ENCODE measurements around the gene SLC6A15.

SLC6A15 gene

GRCh38 chr12:84912198-84913128, at the start of gene SLC6A15:
TSS of gene SLC6A15 (minus strand) at chr12:84912799. CDS start at chr12:84892120, 20,679 bp downstream.
- H3K4me3 ChIP-seq (IDR thresholded peaks at IDR 0.05; ENCODE audit: insufficient read depth, low read depth, low read length), result peak within 1 kb of the TSS; percentile 61
- no peaks in the 10 kb centered on the region for H3K79me2 ChIP-seq (ENCODE audit: insufficient read depth, low read depth)
- peak within 1 kb of the TSS; percentile 91 for H3K9ac ChIP-seq
- H2AFZ ChIP-seq (ENCODE audit: low read depth), result peak within 1 kb of the TSS; percentile 86
- H3K27ac ChIP-seq, result peak within 1 kb of the TSS; percentile 86
- H4K20me1 ChIP-seq (ENCODE audit: insufficient read depth), result no peaks in the 10 kb centered on the region
- H3K4me1 ChIP-seq (ENCODE audit: low read depth, poor library complexity, severe bottlenecking), result peaks cover 18% of the 10 kb centered on the region
- TF ChIP-seq, protein P1, sequence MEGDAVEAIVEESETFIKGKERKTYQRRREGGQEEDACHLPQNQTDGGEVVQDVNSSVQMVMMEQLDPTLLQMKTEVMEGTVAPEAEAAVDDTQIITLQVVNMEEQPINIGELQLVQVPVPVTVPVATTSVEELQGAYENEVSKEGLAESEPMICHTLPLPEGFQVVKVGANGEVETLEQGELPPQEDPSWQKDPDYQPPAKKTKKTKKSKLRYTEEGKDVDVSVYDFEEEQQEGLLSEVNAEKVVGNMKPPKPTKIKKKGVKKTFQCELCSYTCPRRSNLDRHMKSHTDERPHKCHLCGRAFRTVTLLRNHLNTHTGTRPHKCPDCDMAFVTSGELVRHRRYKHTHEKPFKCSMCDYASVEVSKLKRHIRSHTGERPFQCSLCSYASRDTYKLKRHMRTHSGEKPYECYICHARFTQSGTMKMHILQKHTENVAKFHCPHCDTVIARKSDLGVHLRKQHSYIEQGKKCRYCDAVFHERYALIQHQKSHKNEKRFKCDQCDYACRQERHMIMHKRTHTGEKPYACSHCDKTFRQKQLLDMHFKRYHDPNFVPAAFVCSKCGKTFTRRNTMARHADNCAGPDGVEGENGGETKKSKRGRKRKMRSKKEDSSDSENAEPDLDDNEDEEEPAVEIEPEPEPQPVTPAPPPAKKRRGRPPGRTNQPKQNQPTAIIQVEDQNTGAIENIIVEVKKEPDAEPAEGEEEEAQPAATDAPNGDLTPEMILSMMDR (conservative IDR thresholded peaks at IDR 0.05; ENCODE audit: low read depth, low read length), result no peak
- H3K27me3 ChIP-seq (ENCODE audit: insufficient read depth, low read depth), result no peaks in the 10 kb centered on the region
- H3K36me3 ChIP-seq (ENCODE audit: insufficient read depth), result no peaks in the 10 kb centered on the region
- H3K4me2 ChIP-seq, result peak within 1 kb of the TSS; percentile 68

DNA sequence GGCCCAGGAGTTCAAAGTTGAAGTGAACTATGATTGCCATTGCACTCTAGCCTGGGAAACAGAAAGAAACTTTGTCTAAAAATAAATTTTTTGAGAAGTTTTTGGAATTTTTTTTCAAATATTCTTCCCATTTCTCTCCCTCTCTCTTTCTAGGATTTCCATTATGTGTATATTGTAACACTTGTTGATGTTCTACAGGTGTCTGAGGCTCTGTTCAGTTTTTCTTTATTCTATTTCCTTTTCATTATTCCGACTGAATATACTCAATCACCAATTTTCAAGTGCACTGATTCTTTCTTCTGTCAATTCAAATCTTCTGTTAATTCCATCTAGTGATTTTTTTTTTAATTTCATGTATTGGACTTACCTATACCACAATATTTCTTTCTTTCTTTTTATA, 48.3 kb upstream of the SLC6A15 start:
- Histone ChIP-seq H3K9ac (no peak overlapping the region), H3K4me2 (no peak overlapping the region), H3K36me3 (ENCODE audit: insufficient read depth) (no peaks in the 10 kb centered on the region), H3K79me2 (ENCODE audit: insufficient read depth, low read depth) (no peaks in the 10 kb centered on the region), H3K4me1 (ENCODE audit: low read depth, poor library complexity, severe bottlenecking) (no peaks in the 10 kb centered on the region), H3K27ac (no peak overlapping the region), H3K4me3 (IDR thresholded peaks at IDR 0.05; ENCODE audit: insufficient read depth, low read depth, low read length) (no peak overlapping the region), H3K27me3 (ENCODE audit: insufficient read depth, low read depth) (no peaks in the 10 kb centered on the region), H4K20me1 (ENCODE audit: insufficient read depth) (no peaks in the 10 kb centered on the region), H2AFZ (ENCODE audit: low read depth) (no peak overlapping the region)
- TF ChIP-seq, protein P1 (conservative IDR thresholded peaks at IDR 0.05; ENCODE audit: low read depth, low read length), result no peak

DNA sequence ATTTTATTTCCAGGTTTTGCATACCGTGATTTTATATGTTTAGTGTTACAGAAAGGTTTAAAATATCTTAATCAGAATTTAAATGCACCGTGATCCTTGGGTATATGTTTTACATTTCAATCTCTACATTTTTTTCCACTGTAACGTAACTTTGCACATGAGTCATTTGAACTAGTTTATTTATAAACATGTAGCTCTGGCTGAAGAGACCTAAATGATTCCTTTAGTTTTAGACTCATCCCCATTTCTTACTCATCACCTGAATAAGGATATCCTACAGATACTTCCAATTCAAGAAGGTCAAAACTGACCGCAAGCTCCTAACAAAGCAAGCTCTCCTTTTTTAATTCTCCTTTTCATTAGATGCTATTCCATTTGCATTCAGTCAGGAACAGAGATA, 42.7 kb upstream of the SLC6A15 start:
- no peak overlapping the region for H3K9ac ChIP-seq
- H3K4me2 ChIP-seq, result no peak overlapping the region
- H3K79me2 ChIP-seq (ENCODE audit: insufficient read depth, low read depth), result no peaks in the 10 kb centered on the region
- H3K27ac ChIP-seq, result no peak overlapping the region
- H3K4me3 ChIP-seq (IDR thresholded peaks at IDR 0.05; ENCODE audit: insufficient read depth, low read depth, low read length), result no peak overlapping the region
- H3K4me1 ChIP-seq (ENCODE audit: low read depth, poor library complexity, severe bottlenecking), result no peaks in the 10 kb centered on the region
- no peaks in the 10 kb centered on the region for H4K20me1 ChIP-seq (ENCODE audit: insufficient read depth)
- H2AFZ ChIP-seq (ENCODE audit: low read depth), result no peak overlapping the region
- TF ChIP-seq, protein P1 (conservative IDR thresholded peaks at IDR 0.05; ENCODE audit: low read depth, low read length), result no peak
- no peaks in the 10 kb centered on the region for H3K36me3 ChIP-seq (ENCODE audit: insufficient read depth)
- no peaks in the 10 kb centered on the region for H3K27me3 ChIP-seq (ENCODE audit: insufficient read depth, low read depth)

GRCh38 chr12:84954415-84954814, 41.8 kb upstream of the SLC6A15 start:
- H3K4me1 ChIP-seq (ENCODE audit: low read depth, poor library complexity, severe bottlenecking), result no peaks in the 10 kb centered on the region
- H4K20me1 ChIP-seq (ENCODE audit: insufficient read depth), result no peaks in the 10 kb centered on the region
- no peak overlapping the region for H3K9ac ChIP-seq
- no peaks in the 10 kb centered on the region for H3K36me3 ChIP-seq (ENCODE audit: insufficient read depth)
- no peak overlapping the region for H2AFZ ChIP-seq (ENCODE audit: low read depth)
- no peak overlapping the region for H3K4me3 ChIP-seq (IDR thresholded peaks at IDR 0.05; ENCODE audit: insufficient read depth, low read depth, low read length)
- TF ChIP-seq, protein P1 (conservative IDR thresholded peaks at IDR 0.05; ENCODE audit: low read depth, low read length), result no peak
- H3K27ac ChIP-seq, result no peak overlapping the region
- no peaks in the 10 kb centered on the region for H3K79me2 ChIP-seq (ENCODE audit: insufficient read depth, low read depth)
- no peaks in the 10 kb centered on the region for H3K27me3 ChIP-seq (ENCODE audit: insufficient read depth, low read depth)
- no peak overlapping the region for H3K4me2 ChIP-seq
